CD4-positive, alpha-beta T cell treated with Interleukin-17A for 4 hours (primary cell): Measurements from ENCODE around the gene GPR84.
A peak's percentile ranks its signal among the peaks of the same experiment; 100 is the strongest.

Experiments used
- DNase-seq: peaks from one replicate; pipeline ENCODE4 v3.0.0-alpha.2; 2020; ENCODE audit warnings: mixed read lengths

GPR84 gene

GRCh38 chr12:54390668-54391551 is 26.6 kb upstream of the GPR84 start:
- peak; percentile 85 for DNase-seq

- no peak for DNase-seq
Measured at GRCh38 chr12:54390176-54390667, 25.9 kb upstream of the GPR84 start.

- no peak for DNase-seq
Measured at GRCh38 chr12:54389607-54390175, 25.4 kb upstream of the GPR84 start.

GRCh38 chr12:54389134-54389508 is 24.8 kb upstream of the GPR84 start:
- no peak for DNase-seq

- DNase-seq = no peak
Measured at GRCh38 chr12:54388237-54389133, 24.2 kb upstream of the GPR84 start.

GRCh38 chr12:54387114-54387467 is 22.8 kb upstream of the GPR84 start:
- DNase-seq = no peak

GRCh38 chr12:54386403-54387113 is 22.3 kb upstream of the GPR84 start:
- no peak for DNase-seq

- DNase-seq = no peak
Measured at GRCh38 chr12:54385251-54385914, 21.1 kb upstream of the GPR84 start.

- no peak for DNase-seq
Measured at GRCh38 chr12:54384591-54385041, 20.3 kb upstream of the GPR84 start, which contains the start of gene ZNF385A. TSS of gene ZNF385A (minus strand) at chr12:54384733. CDS start at chr12:54384514, 219 bp downstream.

GRCh38 chr12:54383041-54383609 is 18.8 kb upstream of the GPR84 start:
- DNase-seq = no peak

GRCh38 chr12:54381136-54381535 is 16.9 kb upstream of the GPR84 start:
- DNase-seq = no peak

GRCh38 chr12:54379398-54380201 is 15.3 kb upstream of the GPR84 start:
- peak; percentile 94 for DNase-seq

GRCh38 chr12:54378796-54379397 is 14.6 kb upstream of the GPR84 start:
- DNase-seq = no peak

GRCh38 chr12:54377797-54378515 is 13.7 kb upstream of the GPR84 start:
- DNase-seq = no peak

- no peak for DNase-seq
Measured at GRCh38 chr12:54377007-54377406, 12.7 kb upstream of the GPR84 start.

GRCh38 chr12:54376596-54376995 is 12.3 kb upstream of the GPR84 start:
- DNase-seq = no peak

- no peak for DNase-seq
Measured at GRCh38 chr12:54375259-54375579, 10.9 kb upstream of the GPR84 start.

- DNase-seq = no peak
Measured at GRCh38 chr12:54374562-54375258, 10.4 kb upstream of the GPR84 start.
